HepG2 (cell line): ENCODE data around the gene BPIFB6. TPM values are rescaled to one million over a fixed set of nuclear protein-coding genes. Genes with fewer than 3 reads are reported as not detected.
A peak's percentile ranks its signal among the peaks of the same experiment; 100 is the strongest.

Experiments used
- ATAC-seq: fragments of 200-7000 bp; cut with Tn5 transposase; 3 replicates; pipeline ENCODE4 v1.9.1; 2020; ENCODE audit warnings: mild to moderate bottlenecking, moderate library complexity
- BruUV-seq: library from RNA; stranded (reverse); fragments of 400-500 nt; replicated peaks from 2 replicates; lab custom pipeline; 2021; lab: Mats Ljungman, UMichigan
- CTCF ChIA-PET: fragments of 300-600 bp; formaldehyde crosslinking; extraction: SDS; loops from one replicate; lab custom pipeline; 2021; ENCODE audit warnings: low total read pairs, inconsistent platforms, low intra/inter-chr PET ratio; lab: Yijun Ruan, JAX
- POLR2A ChIA-PET: fragments of 350-600 bp; sonication (Branson Sonifier 250); formaldehyde crosslinking; loops from one replicate; lab custom pipeline; 2020; ENCODE audit warnings: antibody characterized with exemption, inconsistent platforms; lab: Yijun Ruan, JAX
- DNase-seq: peaks from one replicate; pipeline ENCODE4 v3.0.0-alpha.2; 2015; ENCODE audit warnings: low spot score
- FAIRE-seq: peaks from 3 replicates; lab custom pipeline; 2011; peaks lifted over from hg19 to GRCh38; lab: Jason Lieb, UNC
- H2AFZ ChIP-seq: one replicate; pipeline ENCODE4 v1.6.1; 2011; ENCODE audit warnings: low read length, inconsistent platforms
- H3K27ac ChIP-seq: fragments of 300-600 bp; 3 replicates; pipeline ENCODE4 v1.8.0; 2011; ENCODE audit warnings: mixed run types, mild to moderate bottlenecking, mixed read lengths, low read length, inconsistent platforms; ENCODE audit not compliant: insufficient read depth; ENCODE audit errors: extremely low read length
- H3K27me3 ChIP-seq, 2 experiments: fragments of 200-600 bp in 1 of 2; 2 replicates in 1 of 2; 3 replicates in 1 of 2; pipeline versions ENCODE4 v1.6.0 to v1.8.0; 2011; ENCODE audit warnings: low read length in 2 of 2, mild to moderate bottlenecking in 2 of 2, moderate library complexity in 2 of 2, inconsistent platforms in 1 of 2; ENCODE audit not compliant: insufficient read depth in 2 of 2, control insufficient read depth in 1 of 2
- H3K36me3 ChIP-seq, 2 experiments: fragments of 200-600 bp in 1 of 2; replicated peaks in 1 of 2; 2 replicates in 1 of 2; 3 replicates in 1 of 2; pipeline versions ENCODE4 v1.5.1 to v1.8.0; 2011; ENCODE audit warnings: low read length in 2 of 2, inconsistent platforms in 1 of 2; ENCODE audit not compliant: insufficient read depth in 2 of 2, control insufficient read depth in 1 of 2
- H3K4me1 ChIP-seq: 2 replicates; pipeline ENCODE4 v1.5.1; 2012; ENCODE audit warnings: low read length, inconsistent platforms; ENCODE audit not compliant: insufficient read depth
- H3K4me2 ChIP-seq: 2 replicates; pipeline ENCODE4 v1.6.0; 2011; ENCODE audit warnings: low read depth, low read length, inconsistent platforms
- H3K4me3 ChIP-seq, 3 experiments: fragments of 200-600 bp in 1 of 3; sonication (generic), shearing (Covaris generic) in 1 of 3; replicated peaks in 1 of 3; 2 replicates each; pipeline ENCODE4 v1.5.1; 2011 to 2016; ENCODE audit warnings: low read length in 3 of 3, inconsistent platforms in 2 of 3, low read depth in 2 of 3, mild to moderate bottlenecking in 2 of 3, control low read depth in 1 of 3, mixed read lengths in 1 of 3; ENCODE audit not compliant: insufficient read depth in 1 of 3
- H3K79me2 ChIP-seq: one replicate; pipeline ENCODE4 v1.6.1; 2011; ENCODE audit warnings: low read length, inconsistent platforms; ENCODE audit not compliant: insufficient read depth
- H3K9ac ChIP-seq: 2 replicates; pipeline ENCODE4 v1.6.0; 2011; ENCODE audit warnings: mild to moderate bottlenecking, low read depth, low read length, inconsistent platforms; ENCODE audit not compliant: insufficient read depth
- H3K9me3 ChIP-seq: 2 replicates; pipeline ENCODE4 v1.5.1; 2012; ENCODE audit warnings: mild to moderate bottlenecking, low read length
- H4K20me1 ChIP-seq: 2 replicates; pipeline ENCODE4 v1.6.0; 2011; ENCODE audit warnings: inconsistent platforms, mild to moderate bottlenecking, low read length, moderate library complexity; ENCODE audit not compliant: insufficient read depth
- CENPT ChIP-seq: sonication (generic); formaldehyde crosslinking; IDR thresholded peaks from 2 replicates; pipeline ENCODE4 v1.8.0; 2022; ENCODE audit warnings: low read depth, mild to moderate bottlenecking, moderate library complexity, missing genetic modification reagents
- ELF3 ChIP-seq: IDR thresholded peaks from 2 replicates; pipeline ENCODE4 v1.6.1; 2016; ENCODE audit warnings: missing genetic modification reagents, missing compliant biosample characterization
- FIP1L1 ChIP-seq: fragments of 200-400 bp; formaldehyde crosslinking; IDR thresholded peaks from 2 replicates; pipeline ENCODE4 v1.6.1; 2018; ENCODE audit warnings: low read depth, mild to moderate bottlenecking, low read length, moderate library complexity, borderline replicate concordance; ENCODE audit not compliant: insufficient read depth
- FOXC1 ChIP-seq: sonication (generic); formaldehyde crosslinking; IDR thresholded peaks from 2 replicates; pipeline ENCODE4 v1.8.0; 2022; ENCODE audit warnings: mild to moderate bottlenecking, missing genetic modification reagents, borderline replicate concordance
- HNRNPLL ChIP-seq: fragments of 200-400 bp; formaldehyde crosslinking; IDR thresholded peaks from 2 replicates; pipeline ENCODE4 v1.6.1; 2017; ENCODE audit warnings: mild to moderate bottlenecking, low read depth, low read length; ENCODE audit not compliant: poor library complexity, severe bottlenecking
- KDM3A ChIP-seq: IDR thresholded peaks from 2 replicates; pipeline ENCODE4 v1.6.1; 2018; ENCODE audit warnings: low read depth, missing compliant biosample characterization
- MAZ ChIP-seq, 2 experiments: sonication (generic) in 1 of 2; formaldehyde crosslinking in 1 of 2; IDR thresholded peaks; 2 replicates each; pipeline versions ENCODE4 v1.5.0 to v1.6.1; 2012 to 2020; ENCODE audit warnings: low read depth in 2 of 2, mild to moderate bottlenecking in 2 of 2, borderline replicate concordance in 1 of 2, improper control_type of control experiment in 1 of 2, low read length in 1 of 2, missing genetic modification reagents in 1 of 2, moderate library complexity in 1 of 2
- NAIF1 ChIP-seq: sonication (generic); formaldehyde crosslinking; IDR thresholded peaks from 2 replicates; pipeline ENCODE4 v1.5.0; 2020; ENCODE audit warnings: mild to moderate bottlenecking, missing genetic modification reagents, borderline replicate concordance
- NFIB ChIP-seq: sonication (generic); formaldehyde crosslinking; IDR thresholded peaks from 2 replicates; pipeline ENCODE4 v1.9.0; 2021; ENCODE audit warnings: missing genetic modification reagents, mild to moderate bottlenecking, borderline replicate concordance
- NFKB2 ChIP-seq: sonication (generic); formaldehyde crosslinking; IDR thresholded peaks from 2 replicates; pipeline ENCODE4 v1.4.0; 2020; ENCODE audit warnings: missing genetic modification reagents, borderline replicate concordance
- POLR2AphosphoS5 ChIP-seq: IDR thresholded peaks from 2 replicates; pipeline ENCODE4 v1.6.1; 2012; ENCODE audit warnings: low read depth, low read length
- RBM22 ChIP-seq: fragments of 200-400 bp; formaldehyde crosslinking; optimal IDR thresholded peaks from 2 replicates; pipeline ENCODE3; 2017; ENCODE audit warnings: mild to moderate bottlenecking, low read length, moderate library complexity
- RXRA ChIP-seq: sonication (generic); formaldehyde crosslinking; IDR thresholded peaks from 2 replicates; pipeline ENCODE4 v1.5.1; 2020; ENCODE audit warnings: missing genetic modification reagents
- SKI ChIP-seq: fragments of 450-650 bp; IDR thresholded peaks from one replicate; pipeline ENCODE4 v1.6.1; 2018; ENCODE audit warnings: mild to moderate bottlenecking; ENCODE audit not compliant: partially characterized antibody
- SPEN ChIP-seq: sonication (generic); formaldehyde crosslinking; IDR thresholded peaks from 2 replicates; pipeline ENCODE4 v1.5.1; 2020; ENCODE audit warnings: low read depth, mild to moderate bottlenecking, missing genetic modification reagents
- ZC3H13 ChIP-seq: sonication (generic); formaldehyde crosslinking; IDR thresholded peaks from 2 replicates; pipeline ENCODE4 v1.8.1; 2023; ENCODE audit warnings: mild to moderate bottlenecking, missing genetic modification reagents, moderate library complexity
- ZNF10 ChIP-seq: sonication (generic); formaldehyde crosslinking; IDR thresholded peaks from 2 replicates; pipeline ENCODE4 v1.4.0; 2020; ENCODE audit warnings: mild to moderate bottlenecking, low read depth, missing genetic modification reagents, borderline replicate concordance
- ZNF256 ChIP-seq: sonication (generic); formaldehyde crosslinking; conservative IDR thresholded peaks from 2 replicates; pipeline ENCODE4 v1.4.0; 2020; ENCODE audit warnings: missing genetic modification reagents
- ZNF331 ChIP-seq: sonication (generic); formaldehyde crosslinking; IDR thresholded peaks from 2 replicates; pipeline ENCODE4 v1.4.0; 2020; ENCODE audit warnings: missing genetic modification reagents
- ZNF333 ChIP-seq: sonication (generic); formaldehyde crosslinking; IDR thresholded peaks from 2 replicates; pipeline ENCODE4 v1.4.0; 2020; ENCODE audit warnings: mild to moderate bottlenecking, missing genetic modification reagents, borderline replicate concordance
- ZNF615 ChIP-seq: sonication (generic); formaldehyde crosslinking; IDR thresholded peaks from 2 replicates; pipeline ENCODE4 v1.5.0; 2020; ENCODE audit warnings: mild to moderate bottlenecking, missing genetic modification reagents, borderline replicate concordance
- ZNF672 ChIP-seq: sonication (generic); formaldehyde crosslinking; IDR thresholded peaks from 2 replicates; pipeline ENCODE4 v1.8.1; 2022; ENCODE audit warnings: missing genetic modification reagents
- ZNF891 ChIP-seq: sonication (generic); formaldehyde crosslinking; IDR thresholded peaks from 2 replicates; pipeline ENCODE4 v1.5.0; 2020; ENCODE audit warnings: mild to moderate bottlenecking, missing genetic modification reagents
- ZSCAN29 ChIP-seq: sonication (generic); formaldehyde crosslinking; conservative IDR thresholded peaks from 2 replicates; pipeline ENCODE4 v1.4.0; 2020; ENCODE audit warnings: mild to moderate bottlenecking, missing genetic modification reagents
- WGBS: methylation state at CpG from one replicate; pipeline ENCODE4 v1.1.6; 2017; ENCODE audit warnings: low lambda C conversion rate; 5-methylcytosine and 5-hydroxymethylcytosine counted together
- in situ Hi-C: cut with HindIII; loops from 2 replicates; pipeline ENCODE4 v1.10.0; 2017; ENCODE audit warnings: low pct_unique_long_range_greater_than_20kb; ENCODE audit not compliant: extremely low pct_ligation_motif_present
- intact Hi-C: fragments of 100-400 bp; cut with micrococcal nuclease; formaldehyde crosslinking; loops from one replicate; pipeline ENCODE4 v1.10.0; 2022; ENCODE audit not compliant: unreplicated experiment
- polyA plus RNA-seq, 8 experiments: library from polyadenylated mRNA; depleted of rRNA in 3 of 8; stranded (reverse) in 7 of 8; unstranded in 1 of 8; fragments of >200 nt; fragmentation: Illumina TruSeq in 4 of 8; extraction: Trizol in 4 of 8; gene quantifications; 2 replicates each; pipeline versions ENCODE4 v1.2.1 to v1.2.3, GENCODE V29; 2011 to 2016; ENCODE audit warnings: low read depth in 4 of 8, missing spikeins in 1 of 8, mixed read lengths in 1 of 8; ENCODE audit not compliant: insufficient read depth in 1 of 8
- total RNA-seq, 5 experiments: library from RNA; depleted of rRNA; stranded (reverse); fragments of >200 nt; fragmentation: Illumina TruSeq; extraction: Trizol; gene quantifications; 2 replicates each; pipeline ENCODE4 v1.2.3, GENCODE V29; 2016; ENCODE audit warnings: low read depth in 1 of 5

Gene BPIFB6
- total and polyA plus RNA-seq, 2 of the 13 experiments (the other 11 are each of a cell fraction or from before 2014, with no cell fraction given) = 0.13 to 1.7 TPM

- H3K9me3 ChIP-seq = no peaks in the 10 kb centered on the region
- peaks cover 20% of the 10 kb centered on the region for H3K4me1 ChIP-seq
- no peak for FAIRE-seq
- H3K27ac ChIP-seq = no peak overlapping the region
- H3K4me3 ChIP-seq = no peak overlapping the region
- intact Hi-C loops = loop anchor here (1.0 kb wide), 1 partner anchor 20 kb away; the partner anchor contains the start of gene BPIFB2
- no peak overlapping the region for H2AFZ ChIP-seq
- H3K79me2 ChIP-seq = no peaks in the 10 kb centered on the region
- WGBS = 37% methylated on average over 10 of the region's 10 CpGs
- 0 out of 2 replicates have a peak overlapping the region, but pooled peaks have one; percentile 0 for H3K4me2 ChIP-seq
- peaks cover 0 to 19% of the 10 kb centered on the region in 2 experiments; a peak in 2 of 5 replicates for H3K27me3 ChIP-seq
- in situ Hi-C loops = no loop called here
- ATAC-seq = peak; percentile 11
- peaks cover 0 to 12% of the 10 kb centered on the region in 2 experiments; a peak in 1 of 5 replicates for H3K36me3 ChIP-seq
- BruUV-seq = no TSS peak
- POLR2A ChIA-PET = interaction anchor here (0.7 to 1.7 kb wide), 3 partner anchors 16 to 26 kb away, joined by 3 to 5 read pairs (median 3); no protein-coding TSS in a partner anchor
- no peak for DNase-seq
- CTCF ChIA-PET = no interaction called here
- no peak overlapping the region for H3K9ac ChIP-seq
- peaks cover 16% of the 10 kb centered on the region; the same call in 1 of the 2 replicates for H4K20me1 ChIP-seq
- TF ChIP-seq ZNF333 (CRISPR knock-in tag) (peak; percentile 45; the same call in 1 of the 2 replicates), NFKB2 (CRISPR knock-in tag) (peak; percentile 59; the same call in 1 of the 2 replicates), MAZ (IDR thresholded peaks at IDR 0.05; ENCODE audit: borderline replicate concordance, low read depth, low read length) (no peak), MAZ (CRISPR knock-in tag; IDR thresholded peaks at IDR 0.05; ENCODE audit: low read depth) (no peak), SKI (no peak), RXRA (peak; percentile 53; the same call in 1 of the 2 replicates), ZNF891 (peak; percentile 83), ZNF10 (CRISPR knock-in tag) (0 out of 2 replicates have a peak, but pooled peaks have one; percentile 77), FIP1L1 (peak; percentile 96), CENPT (CRISPR knock-in tag) (0 out of 2 replicates have a peak, but pooled peaks have one; percentile 30), NFIB (CRISPR knock-in tag) (0 out of 2 replicates have a peak, but pooled peaks have one; percentile 61), ELF3 (CRISPR knock-in tag) (peak; percentile 6; the same call in 1 of the 2 replicates), ZC3H13 (CRISPR knock-in tag) (peak; percentile 20; the same call in 1 of the 2 replicates), ZNF331 (CRISPR knock-in tag) (no peak), ZNF256 (CRISPR knock-in tag) (no peak), KDM3A (CRISPR knock-in tag) (peak; percentile 45; the same call in 1 of the 2 replicates), ZSCAN29 (no peak), FOXC1 (peak; percentile 46; the same call in 1 of the 2 replicates), ZNF615 (CRISPR knock-in tag) (no peak), ZNF672 (CRISPR knock-in tag) (no peak), POLR2AphosphoS5 (peak; percentile 51), RBM22 (peak; percentile 76), SPEN (CRISPR knock-in tag) (0 out of 2 replicates have a peak, but pooled peaks have one; percentile 7), HNRNPLL (peak; percentile 11), NAIF1 (CRISPR knock-in tag) (no peak)
These were observed 4.4 kb upstream of the BPIFB6 start for GRCh38 chr20:33026779-33027759.
